WTC11 (cell line): ENCODE data around the gene SORCS1. TPM values are rescaled to one million over a fixed set of nuclear protein-coding genes. Genes with fewer than 3 reads are reported as not detected.

Experiments
- ATAC-seq: fragments of 200-7000 bp; cut with Tn5 transposase; 2 replicates; pipeline ENCODE4 v1.10.0; 2021; ENCODE audit warnings: mild to moderate bottlenecking, moderate library complexity
- CTCF ChIA-PET: fragments of 300-600 bp; sonication (Branson Sonifier 250); formaldehyde crosslinking; loops from one replicate; lab custom pipeline; 2021; ENCODE audit warnings: antibody characterized with exemption; lab: Charles Lee
- POLR2A ChIA-PET: fragments of 350-600 bp; sonication (Branson Sonifier 250); formaldehyde crosslinking; loops from one replicate; lab custom pipeline; 2021; ENCODE audit warnings: antibody characterized with exemption; lab: Charles Lee
- DNase-seq: peaks from one replicate; pipeline ENCODE4 v3.0.0; 2021; ENCODE audit warnings: low spot score
- H3K27ac Mint-ChIP-seq: 2 replicates; pipeline ENCODE4 v1.8.0; 2021; ENCODE audit warnings: mixed read lengths
- H3K27me3 Mint-ChIP-seq: 2 replicates; pipeline ENCODE4 v1.8.0; 2021; ENCODE audit warnings: low read depth, mild to moderate bottlenecking, moderate library complexity, mixed read lengths
- H3K36me3 Mint-ChIP-seq: 2 replicates; pipeline ENCODE4 v1.8.0; 2021; ENCODE audit warnings: mixed read lengths
- H3K4me1 Mint-ChIP-seq: 2 replicates; pipeline ENCODE4 v1.8.0; 2022; ENCODE audit warnings: mixed read lengths
- H3K4me3 Mint-ChIP-seq: 2 replicates; pipeline ENCODE4 v1.8.0; 2021; ENCODE audit warnings: mild to moderate bottlenecking, moderate library complexity, mixed read lengths
- H3K9me3 Mint-ChIP-seq: 2 replicates; pipeline ENCODE4 v1.8.0; 2021; ENCODE audit warnings: mixed read lengths
- AR ChIP-seq: fragments of 250-450 bp; sonication (Bioruptor Pico); IDR thresholded peaks from 2 replicates; pipeline ENCODE4 v1.9.0; 2021; ENCODE audit warnings: mild to moderate bottlenecking
- ATF1 ChIP-seq: sonication (generic); formaldehyde crosslinking; IDR thresholded peaks from 2 replicates; pipeline ENCODE4 v1.8.1; 2023; ENCODE audit warnings: mild to moderate bottlenecking, moderate library complexity, missing genetic modification reagents
- ATF2 ChIP-seq: sonication (generic); formaldehyde crosslinking; IDR thresholded peaks from 2 replicates; pipeline ENCODE4 v1.8.1; 2022; ENCODE audit warnings: low read depth, missing genetic modification reagents, borderline replicate concordance
- E2F5 ChIP-seq: sonication (generic); formaldehyde crosslinking; IDR thresholded peaks from 2 replicates; pipeline ENCODE4 v1.8.1; 2022; ENCODE audit warnings: mild to moderate bottlenecking, moderate library complexity, missing genetic modification reagents
- ETV6 ChIP-seq: sonication (generic); formaldehyde crosslinking; IDR thresholded peaks from 2 replicates; pipeline ENCODE4 v1.8.1; 2022; ENCODE audit warnings: mild to moderate bottlenecking, missing genetic modification reagents
- FOXK1 ChIP-seq: sonication (generic); formaldehyde crosslinking; IDR thresholded peaks from 2 replicates; pipeline ENCODE4 v1.8.0; 2022; ENCODE audit warnings: mild to moderate bottlenecking, moderate library complexity, missing genetic modification reagents
- FOXP4 ChIP-seq: sonication (generic); formaldehyde crosslinking; IDR thresholded peaks from 2 replicates; pipeline ENCODE4 v1.8.0; 2022; ENCODE audit warnings: mild to moderate bottlenecking, missing genetic modification reagents
- JUN ChIP-seq: sonication (generic); formaldehyde crosslinking; IDR thresholded peaks from 2 replicates; pipeline ENCODE4 v1.8.0; 2023; ENCODE audit warnings: mild to moderate bottlenecking, missing genetic modification reagents
- NR2C2 ChIP-seq: sonication (generic); formaldehyde crosslinking; IDR thresholded peaks from 2 replicates; pipeline ENCODE4 v1.8.0; 2022; ENCODE audit warnings: mild to moderate bottlenecking, missing genetic modification reagents
- SMAD4 ChIP-seq: sonication (generic); formaldehyde crosslinking; IDR thresholded peaks from 2 replicates; pipeline ENCODE4 v1.8.0; 2022; ENCODE audit warnings: mild to moderate bottlenecking, missing genetic modification reagents
- TP53 ChIP-seq: sonication (generic); formaldehyde crosslinking; IDR thresholded peaks from 2 replicates; pipeline ENCODE4 v1.8.1; 2023; ENCODE audit warnings: mild to moderate bottlenecking, missing genetic modification reagents
- ZMAT4 ChIP-seq: fragments of 250-450 bp; sonication (Bioruptor Pico); IDR thresholded peaks from 2 replicates; pipeline ENCODE4 v1.9.0; 2021; ENCODE audit warnings: mild to moderate bottlenecking
- ZNF219 ChIP-seq: sonication (generic); formaldehyde crosslinking; IDR thresholded peaks from 2 replicates; pipeline ENCODE4 v1.8.0; 2023; ENCODE audit warnings: missing genetic modification reagents, mild to moderate bottlenecking, borderline replicate concordance
- ZNF317 ChIP-seq: sonication (generic); formaldehyde crosslinking; IDR thresholded peaks from 2 replicates; pipeline ENCODE4 v1.8.1; 2023; ENCODE audit warnings: low read depth, mild to moderate bottlenecking, moderate library complexity, missing genetic modification reagents, borderline replicate concordance
- ZNF423 ChIP-seq: fragments of 250-450 bp; sonication (Bioruptor Pico); IDR thresholded peaks from 2 replicates; pipeline ENCODE4 v2.1.2; 2022; ENCODE audit warnings: mild to moderate bottlenecking, moderate library complexity
- ZNF425 ChIP-seq: fragments of 250-450 bp; sonication (Bioruptor Pico); conservative IDR thresholded peaks from 2 replicates; pipeline ENCODE4 v1.9.0; 2021; ENCODE audit warnings: mild to moderate bottlenecking
- total RNA-seq: library from RNA; stranded (reverse); gene quantifications from 3 replicates; pipeline ENCODE4 v1.2.3, GENCODE V29; 2021

Gene SORCS1
- total RNA-seq, 1 experiment from 2014 or later, result 3.3 TPM

GRCh38 chr10:106898446-106898845 lies 266.1 kb downstream of the SORCS1 start (continued):
- TF ChIP-seq AR (CRISPR knock-in tag), result no peak
- TF ChIP-seq ETV6 (CRISPR knock-in tag), result no peak
- TF ChIP-seq FOXP4 (CRISPR knock-in tag), result no peak
- no peak for TF ChIP-seq NR2C2
- TF ChIP-seq ATF1 (CRISPR knock-in tag), result no peak
- no peak for TF ChIP-seq ZNF219 (CRISPR knock-in tag)
- TF ChIP-seq ZNF317 (CRISPR knock-in tag), result no peak

- ChIA-PET CTCF (no interaction called here), POLR2A (no interaction called here)
- H3K27ac Mint-ChIP-seq, result no peak overlapping the region
- no peaks in the 10 kb centered on the region for H3K4me1 Mint-ChIP-seq
- DNase-seq (no peak), ATAC-seq (no peak)
- H3K4me3 Mint-ChIP-seq, result no peak overlapping the region
- TF ChIP-seq ZNF425 (CRISPR knock-in tag) (no peak), ZNF317 (CRISPR knock-in tag) (no peak)
- H3K36me3 Mint-ChIP-seq, result no peaks in the 10 kb centered on the region
- H3K9me3 Mint-ChIP-seq, result no peaks in the 10 kb centered on the region
- no peaks in the 10 kb centered on the region for H3K27me3 Mint-ChIP-seq
These were observed 266.8 kb downstream of the SORCS1 start for GRCh38 chr10:106897719-106898118.

- ChIA-PET POLR2A (no interaction called here), CTCF (no interaction called here)
- H3K27ac Mint-ChIP-seq, result no peak overlapping the region
- no peaks in the 10 kb centered on the region for H3K27me3 Mint-ChIP-seq
- DNase-seq (no peak), ATAC-seq (no peak)
- H3K36me3 Mint-ChIP-seq, result no peaks in the 10 kb centered on the region
- H3K4me1 Mint-ChIP-seq, result peaks cover 13% of the 10 kb centered on the region
- no peaks in the 10 kb centered on the region for H3K9me3 Mint-ChIP-seq
- no peak overlapping the region for H3K4me3 Mint-ChIP-seq
- TF ChIP-seq FOXK1, result no peak
- no peak for TF ChIP-seq E2F5 (CRISPR knock-in tag)
- no peak for TF ChIP-seq TP53 (CRISPR knock-in tag)
- no peak for TF ChIP-seq ZNF423 (CRISPR knock-in tag)
- no peak for TF ChIP-seq SMAD4 (CRISPR knock-in tag)
- TF ChIP-seq JUN (CRISPR knock-in tag), result no peak
- TF ChIP-seq ZMAT4 (CRISPR knock-in tag), result no peak
- no peak for TF ChIP-seq ATF2 (CRISPR knock-in tag)
- TF ChIP-seq, all 79 proteins: peak for 0
These were observed 269.8 kb downstream of the SORCS1 start for GRCh38 chr10:106894692-106895091.
